CD14-positive monocyte (primary cell): ENCODE results near the gene DHRS3. TPM values are rescaled to one million over a fixed set of nuclear protein-coding genes. Genes with fewer than 3 reads are reported as not detected.

Experiments
- DNase-seq, 3 donors: peaks; one replicate each; pipeline ENCODE4 v3.0.0-alpha.2; 2011 to 2022
- H2AFZ ChIP-seq: 2 replicates; pipeline ENCODE4 v1.6.0; 2012; ENCODE audit warnings: mild to moderate bottlenecking, low read depth, low read length, inconsistent platforms; ENCODE audit not compliant: insufficient read depth, poor library complexity, severe bottlenecking
- H3K27ac ChIP-seq, 2 donors: 1 replicate in 1 of 2; 2 replicates in 1 of 2; pipeline ENCODE4 v1.5.1; 2012 to 2013; ENCODE audit warnings: low read length in 2 of 2, control low read depth in 1 of 2, inconsistent platforms in 1 of 2, low read depth in 1 of 2, mild to moderate bottlenecking in 1 of 2
- H3K27me3 ChIP-seq, 2 donors: one replicate each; pipeline versions ENCODE4 v1.6.0 to v1.6.1; 2011 to 2013; ENCODE audit warnings: low read length in 2 of 2; ENCODE audit not compliant: control insufficient read depth in 2 of 2, insufficient read depth in 2 of 2
- H3K36me3 ChIP-seq, 2 donors: replicated peaks in 1 of 2; 1 replicate in 1 of 2; 2 replicates in 1 of 2; pipeline versions ENCODE4 v1.5.1 to v1.6.1; 2012 to 2013; ENCODE audit warnings: low read length in 2 of 2, control low read depth in 1 of 2, inconsistent platforms in 1 of 2, mild to moderate bottlenecking in 1 of 2; ENCODE audit not compliant: insufficient read depth in 2 of 2, control insufficient read depth in 1 of 2
- H3K4me1 ChIP-seq, 2 donors: 1 replicate in 1 of 2; 2 replicates in 1 of 2; pipeline versions ENCODE4 v1.5.1 to v1.6.1; 2012 to 2013; ENCODE audit warnings: low read length in 2 of 2, control low read depth in 1 of 2, inconsistent platforms in 1 of 2, mild to moderate bottlenecking in 1 of 2, moderate library complexity in 1 of 2; ENCODE audit not compliant: insufficient read depth in 2 of 2, control insufficient read depth in 1 of 2
- H3K4me2 ChIP-seq: replicated peaks from 2 replicates; pipeline ENCODE3; 2012; ENCODE audit warnings: low read length, moderate library complexity, mild to moderate bottlenecking; ENCODE audit not compliant: poor library complexity, severe bottlenecking; ENCODE audit errors: extremely low read depth
- H3K4me3 ChIP-seq, 3 experiments: fragments of 200-600 bp in 1 of 3; sonication (generic) in 1 of 3; replicated peaks in 1 of 3; 1 replicate in 2 of 3; 2 replicates in 1 of 3; pipeline ENCODE4 v1.5.1; 2011 to 2013; ENCODE audit warnings: low read length in 3 of 3, mild to moderate bottlenecking in 3 of 3, control low read depth in 2 of 3, low read depth in 2 of 3, inconsistent platforms in 1 of 3, moderate library complexity in 1 of 3
- H3K79me2 ChIP-seq: 2 replicates; pipeline ENCODE4 v1.6.0; 2012; ENCODE audit warnings: mild to moderate bottlenecking, control low read depth, inconsistent platforms, low read length, moderate library complexity; ENCODE audit not compliant: insufficient read depth
- H3K9ac ChIP-seq: 2 replicates; pipeline ENCODE4 v1.6.0; 2017; ENCODE audit warnings: low read length, mild to moderate bottlenecking; ENCODE audit not compliant: insufficient read depth, poor library complexity, severe bottlenecking
- H3K9me3 ChIP-seq, 2 donors: replicated peaks in 1 of 2; 1 replicate in 1 of 2; 2 replicates in 1 of 2; pipeline versions ENCODE4 v1.5.1 to v1.6.1; 2012 to 2013; ENCODE audit warnings: low read length in 2 of 2, control low read depth in 1 of 2; ENCODE audit not compliant: control insufficient read depth in 1 of 2, insufficient read depth in 1 of 2
- H4K20me1 ChIP-seq: 2 replicates; pipeline ENCODE4 v1.6.0; 2012; ENCODE audit warnings: mild to moderate bottlenecking, low read length, control low read depth, moderate library complexity; ENCODE audit not compliant: insufficient read depth
- H3K27ac Mint-ChIP-seq, 7 donors: one replicate each; pipeline ENCODE4 v1.8.0; 2020; ENCODE audit warnings: mild to moderate bottlenecking in 7 of 7, mixed read lengths in 7 of 7, moderate library complexity in 6 of 7, inconsistent platforms in 2 of 7
- H3K27me3 Mint-ChIP-seq, 3 donors: one replicate each; pipeline ENCODE4 v1.8.0; 2021 to 2022; ENCODE audit warnings: low read depth in 3 of 3, mild to moderate bottlenecking in 3 of 3, mixed read lengths in 3 of 3, moderate library complexity in 3 of 3, inconsistent platforms in 1 of 3
- H3K36me3 Mint-ChIP-seq, 2 donors: one replicate each; pipeline ENCODE4 v1.8.0; 2020; ENCODE audit warnings: mixed read lengths in 2 of 2, inconsistent platforms in 1 of 2, mild to moderate bottlenecking in 1 of 2
- H3K4me1 Mint-ChIP-seq: one replicate; pipeline ENCODE4 v1.8.0; 2020; ENCODE audit warnings: mild to moderate bottlenecking, mixed read lengths
- H3K4me3 Mint-ChIP-seq, 2 donors: one replicate each; pipeline ENCODE4 v1.8.0; 2020; ENCODE audit warnings: mild to moderate bottlenecking in 2 of 2, mixed read lengths in 2 of 2, moderate library complexity in 1 of 2
- H3K9me3 Mint-ChIP-seq, 7 donors: one replicate each; pipeline ENCODE4 v1.8.0; 2020 to 2022; ENCODE audit warnings: mixed read lengths in 7 of 7, mild to moderate bottlenecking in 6 of 7, moderate library complexity in 6 of 7, inconsistent platforms in 2 of 7
- CTCF ChIP-seq: fragments of 200-600 bp; IDR thresholded peaks from one replicate; pipeline ENCODE4 v1.8.0; 2022; ENCODE audit warnings: antibody characterized with exemption, mild to moderate bottlenecking
- WGBS: methylation state at CpG from one replicate; pipeline ENCODE4 v1.1.5; 2013; ENCODE audit warnings: missing lambda C conversion rate; ENCODE audit not compliant: insufficient coverage; 5-methylcytosine and 5-hydroxymethylcytosine counted together
- intact Hi-C, 2 donors: fragments of 100-400 bp; cut with micrococcal nuclease; formaldehyde crosslinking; loops; one replicate each; pipeline versions ENCODE4 v1.15.0 to v1.15.1; 2023
- polyA plus RNA-seq, 3 donors: library from polyadenylated mRNA; depleted of rRNA in 1 of 3; unstranded in 2 of 3; stranded (reverse) in 1 of 3; fragments of 300-500 nt in 2 of 3; fragments of >200 nt in 1 of 3; fragmentation: Illumina TruSeq in 2 of 3; gene quantifications; 1 replicate in 2 of 3; 2 replicates in 1 of 3; pipeline ENCODE4 v1.2.3, GENCODE V29; 2012 to 2021

Gene DHRS3
- polyA plus RNA-seq, 3 donors = 0.23 to 0.59 (median 0.29) TPM

- peak overlapping the region in 1 of 7 donors; percentile 79 for H3K27ac Mint-ChIP-seq
- H3K4me3 Mint-ChIP-seq = no peak overlapping the region
- peaks cover 0 to 3% (median 2%) of the 10 kb centered on the region in 3 donors for H3K27me3 Mint-ChIP-seq
- no peak for TF ChIP-seq CTCF
- no peak overlapping the region for H3K9ac ChIP-seq
- no peaks in the 10 kb centered on the region for H4K20me1 ChIP-seq
- H3K4me2 ChIP-seq = no peak overlapping the region
- H3K27me3 ChIP-seq = no peaks in the 10 kb centered on the region
- WGBS = 93% methylated on average over 28 of the region's 31 CpGs
- no peak for DNase-seq
- peaks cover 0 to 3% (median 0%) of the 10 kb centered on the region in 7 donors for H3K9me3 Mint-ChIP-seq
- no peaks in the 10 kb centered on the region for H3K36me3 ChIP-seq
- H3K4me1 Mint-ChIP-seq = no peaks in the 10 kb centered on the region
- H3K79me2 ChIP-seq = no peaks in the 10 kb centered on the region
- intact Hi-C loops = no loop called here
- H3K36me3 Mint-ChIP-seq = no peaks in the 10 kb centered on the region
- no peak overlapping the region for H3K4me3 ChIP-seq
- H3K9me3 ChIP-seq = no peaks in the 10 kb centered on the region
- no peak overlapping the region for H2AFZ ChIP-seq
- no peaks in the 10 kb centered on the region for H3K4me1 ChIP-seq
- no peak overlapping the region for H3K27ac ChIP-seq
These were observed 68.3 kb downstream of the DHRS3 start for GRCh38 chr1:12549460-12550349.

- 93% methylated on average over 20 of the region's 27 CpGs for WGBS
- Histone ChIP-seq H2AFZ (no peak overlapping the region), H3K27me3 (no peaks in the 10 kb centered on the region), H3K4me2 (no peak overlapping the region), H3K79me2 (no peaks in the 10 kb centered on the region), H4K20me1 (no peaks in the 10 kb centered on the region), H3K27ac (no peak overlapping the region), H3K9ac (no peak overlapping the region), H3K4me3 (no peak overlapping the region), H3K36me3 (no peaks in the 10 kb centered on the region), H3K4me1 (no peaks in the 10 kb centered on the region), H3K9me3 (no peaks in the 10 kb centered on the region)
- H3K4me3 Mint-ChIP-seq = no peak overlapping the region
- H3K36me3 Mint-ChIP-seq = no peaks in the 10 kb centered on the region
- H3K27me3 Mint-ChIP-seq = peaks cover 0 to 3% (median 2%) of the 10 kb centered on the region in 3 donors
- no peaks in the 10 kb centered on the region for H3K4me1 Mint-ChIP-seq
- intact Hi-C loops = no loop called here
- peaks cover 0 to 2% (median 0%) of the 10 kb centered on the region in 7 donors for H3K9me3 Mint-ChIP-seq
- H3K27ac Mint-ChIP-seq = no peak overlapping the region
- no peak for DNase-seq
- TF ChIP-seq CTCF = no peak
These were observed 69.0 kb downstream of the DHRS3 start for GRCh38 chr1:12548973-12549459.
